H1 (cell line): Measurements from ENCODE around the gene KRABD2.

Experiments
- CTCF ChIA-PET: fragments of 300-600 bp; sonication (Branson Sonifier 250); formaldehyde crosslinking; loops from one replicate; lab custom pipeline; 2021; ENCODE audit not compliant: partially characterized antibody; lab: Charles Lee
- POLR2A ChIA-PET: fragments of 300-600 bp; sonication (Branson Sonifier 250); formaldehyde crosslinking; loops from one replicate; lab custom pipeline; 2021; ENCODE audit warnings: inconsistent platforms; ENCODE audit not compliant: partially characterized antibody; lab: Charles Lee
- DNase-seq, 2 experiments: peaks; one replicate each; pipeline versions ENCODE4 v3.0.0 to v3.0.0-alpha.2; 2010 to 2022; ENCODE audit warnings: low spot score in 2 of 2, low read depth in 1 of 2, mixed read lengths in 1 of 2
- FAIRE-seq: peaks from 2 replicates; lab custom pipeline; 2011; peaks lifted over from hg19 to GRCh38; lab: Jason Lieb, UNC
- H2AFZ ChIP-seq: 2 replicates; pipeline ENCODE4 v1.8.1; 2012; ENCODE audit warnings: low read length, inconsistent platforms
- H2AK5ac ChIP-seq: 2 replicates; pipeline ENCODE4 v1.6.1; 2013; ENCODE audit warnings: low read depth, low read length
- H2BK120ac ChIP-seq: replicated peaks from 2 replicates; pipeline ENCODE3; 2013; ENCODE audit warnings: low read depth, low read length, inconsistent platforms
- H2BK12ac ChIP-seq: 2 replicates; pipeline ENCODE4 v1.6.1; 2013; ENCODE audit warnings: low read depth, low read length
- H2BK15ac ChIP-seq: 2 replicates; pipeline ENCODE4 v1.6.1; 2013; ENCODE audit warnings: low read length
- H2BK20ac ChIP-seq: 2 replicates; pipeline ENCODE4 v1.6.1; 2013; ENCODE audit warnings: low read length
- H2BK5ac ChIP-seq: 2 replicates; pipeline ENCODE4 v1.6.1; 2013; ENCODE audit warnings: low read depth, low read length
- H3K14ac ChIP-seq: 2 replicates; pipeline ENCODE4 v1.6.1; 2013; ENCODE audit warnings: inconsistent platforms; ENCODE audit not compliant: insufficient read length
- H3K18ac ChIP-seq: 2 replicates; pipeline ENCODE4 v1.6.1; 2013; ENCODE audit warnings: low read length; ENCODE audit errors: extremely low read depth
- H3K23ac ChIP-seq: 2 replicates; pipeline ENCODE4 v1.6.1; 2013; ENCODE audit warnings: inconsistent platforms; ENCODE audit not compliant: insufficient read length
- H3K23me2 ChIP-seq: 2 replicates; pipeline ENCODE4 v1.6.1; 2013; ENCODE audit warnings: low read depth, low read length
- H3K27ac ChIP-seq: 2 replicates; pipeline ENCODE4 v1.6.1; 2011; ENCODE audit warnings: low read depth, low read length, inconsistent platforms
- H3K27me3 ChIP-seq, 4 experiments: replicated peaks in 1 of 4; 1 replicate in 1 of 4; 2 replicates in 3 of 4; pipeline versions ENCODE4 v1.6.1 to v1.8.1; 2011 to 2013; ENCODE audit warnings: low read length in 3 of 4, mild to moderate bottlenecking in 3 of 4, inconsistent platforms in 2 of 4, mixed read lengths in 2 of 4, moderate library complexity in 1 of 4; ENCODE audit not compliant: control insufficient read depth in 3 of 4, insufficient read depth in 3 of 4; ENCODE audit errors: extremely low read depth in 1 of 4
- H3K36me3 ChIP-seq, 4 experiments: 2 replicates each; pipeline versions ENCODE4 v1.6.1 to v1.8.1; 2011 to 2013; ENCODE audit warnings: mild to moderate bottlenecking in 4 of 4, low read length in 3 of 4, moderate library complexity in 2 of 4, control low read depth in 1 of 4, inconsistent platforms in 1 of 4; ENCODE audit not compliant: insufficient read depth in 4 of 4, control insufficient read depth in 2 of 4
- H3K4ac ChIP-seq: replicated peaks from 2 replicates; pipeline ENCODE3; 2013; ENCODE audit warnings: low read length, low read depth, mixed read lengths, inconsistent platforms; ENCODE audit not compliant: insufficient read length
- H3K4me1 ChIP-seq, 4 experiments: replicated peaks in 1 of 4; 1 replicate in 1 of 4; 2 replicates in 3 of 4; pipeline versions ENCODE4 v1.6.1 to v1.8.1; 2011 to 2013; ENCODE audit warnings: low read length in 3 of 4, inconsistent platforms in 2 of 4, mixed read lengths in 1 of 4; ENCODE audit not compliant: insufficient read depth in 4 of 4, control insufficient read depth in 3 of 4
- H3K4me2 ChIP-seq, 2 experiments: 2 replicates each; pipeline versions ENCODE4 v1.6.1 to v1.8.1; 2011 to 2013; ENCODE audit warnings: low read depth in 2 of 2, low read length in 2 of 2, control low read depth in 1 of 2, inconsistent platforms in 1 of 2, mild to moderate bottlenecking in 1 of 2; ENCODE audit not compliant: insufficient read depth in 1 of 2
- H3K4me3 ChIP-seq, 4 experiments: fragments of 200-600, 300-600 bp in 1 of 4; sonication (generic), shearing (Covaris generic), sonication (Bioruptor Twin) in 1 of 4; 2 replicates each; pipeline versions ENCODE4 v1.5.1 to v1.8.1; 2011 to 2016; ENCODE audit warnings: low read length in 4 of 4, low read depth in 3 of 4, control low read depth in 2 of 4, inconsistent platforms in 2 of 4, mild to moderate bottlenecking in 2 of 4, mixed read lengths in 1 of 4, moderate library complexity in 1 of 4; ENCODE audit not compliant: insufficient read depth in 2 of 4; ENCODE audit errors: extremely low read depth in 1 of 4
- H3K56ac ChIP-seq: replicated peaks from 2 replicates; pipeline ENCODE3; 2013; ENCODE audit warnings: low read depth, mild to moderate bottlenecking, mixed read lengths, low read length, inconsistent platforms; ENCODE audit not compliant: insufficient read length
- H3K79me1 ChIP-seq: 2 replicates; pipeline ENCODE4 v1.6.1; 2013; ENCODE audit warnings: low read depth, low read length, control low read depth
- H3K79me2 ChIP-seq, 2 experiments: 2 replicates each; pipeline versions ENCODE4 v1.6.1 to v1.8.1; 2012 to 2013; ENCODE audit warnings: low read length in 2 of 2, mild to moderate bottlenecking in 2 of 2, inconsistent platforms in 1 of 2; ENCODE audit not compliant: insufficient read depth in 2 of 2, control insufficient read depth in 1 of 2
- H3K9ac ChIP-seq, 4 experiments: replicated peaks in 1 of 4; 1 replicate in 1 of 4; 2 replicates in 3 of 4; pipeline versions ENCODE4 v1.6.1 to v1.8.1; 2011 to 2013; ENCODE audit warnings: low read depth in 3 of 4, low read length in 3 of 4, control low read depth in 2 of 4, mild to moderate bottlenecking in 2 of 4, moderate library complexity in 2 of 4, inconsistent platforms in 1 of 4; ENCODE audit errors: extremely low read depth in 1 of 4
- H3K9me3 ChIP-seq, 2 experiments: 2 replicates each; pipeline versions ENCODE4 v1.6.1 to v1.8.1; 2012 to 2013; ENCODE audit warnings: mild to moderate bottlenecking in 2 of 2, moderate library complexity in 2 of 2, control low read depth in 1 of 2, inconsistent platforms in 1 of 2, low read depth in 1 of 2, low read length in 1 of 2, mixed read lengths in 1 of 2; ENCODE audit not compliant: insufficient read depth in 2 of 2
- H4K20me1 ChIP-seq, 2 experiments: replicated peaks in 1 of 2; 2 replicates each; pipeline versions ENCODE3 to v1.8.1; 2011 to 2013; ENCODE audit warnings: inconsistent platforms in 2 of 2, low read length in 2 of 2, mild to moderate bottlenecking in 1 of 2; ENCODE audit not compliant: insufficient read depth in 2 of 2, control insufficient read depth in 1 of 2
- H4K5ac ChIP-seq: 2 replicates; pipeline ENCODE4 v1.6.1; 2013; ENCODE audit warnings: low read length, low read depth, mixed read lengths, inconsistent platforms; ENCODE audit not compliant: insufficient read length
- H4K8ac ChIP-seq: 2 replicates; pipeline ENCODE4 v1.8.0; 2013; ENCODE audit warnings: mild to moderate bottlenecking, moderate library complexity, low read length, inconsistent platforms; ENCODE audit not compliant: insufficient read depth; ENCODE audit errors: extremely low read depth
- H4K91ac ChIP-seq: replicated peaks from 2 replicates; pipeline ENCODE3; 2013; ENCODE audit warnings: low read length, mixed read lengths, inconsistent platforms; ENCODE audit not compliant: insufficient read length
- BACH1 ChIP-seq: IDR thresholded peaks from 2 replicates; pipeline ENCODE4 v1.6.1; 2012; ENCODE audit warnings: low read length, improper control_type of control experiment
- CBX5 ChIP-seq: fragments of 300-800, 300-1000 bp; sonication (generic); IDR thresholded peaks from 2 replicates; pipeline ENCODE4 v1.7.1; 2016; ENCODE audit warnings: antibody characterized with exemption, low read length, low read depth
- CBX8 ChIP-seq: fragments of 300-800, 300-1000 bp; sonication (generic); IDR thresholded peaks from 2 replicates; pipeline ENCODE4 v1.7.1; 2016; ENCODE audit warnings: low read depth, low read length, borderline replicate concordance
- CREB1 ChIP-seq: IDR thresholded peaks from 2 replicates; pipeline ENCODE4 v1.6.1; 2012; ENCODE audit warnings: inconsistent platforms
- KDM5A ChIP-seq: fragments of 200-600 bp; IDR thresholded peaks from 2 replicates; pipeline ENCODE4 v1.7.1; 2012; ENCODE audit warnings: mild to moderate bottlenecking, low read length, inconsistent platforms, mixed read lengths
- RAD21 ChIP-seq, 2 experiments: IDR thresholded peaks in 1 of 2; conservative IDR thresholded peaks in 1 of 2; 2 replicates each; pipeline ENCODE4 v1.6.1; 2011; ENCODE audit warnings: low read depth in 2 of 2, low read length in 2 of 2, improper control_type of control experiment in 1 of 2, inconsistent platforms in 1 of 2, mild to moderate bottlenecking in 1 of 2, moderate library complexity in 1 of 2
- RXRA ChIP-seq: IDR thresholded peaks from 2 replicates; pipeline ENCODE4 v1.6.1; 2011; ENCODE audit warnings: low read depth, mild to moderate bottlenecking, low read length, moderate library complexity; ENCODE audit not compliant: insufficient read depth
- TCF12 ChIP-seq: IDR thresholded peaks from 2 replicates; pipeline ENCODE4 v1.6.1; 2011; ENCODE audit warnings: low read depth, mild to moderate bottlenecking, low read length
- WGBS, 2 experiments: shearing (Covaris generic) in 1 of 2; methylation state at CpG; one replicate each; pipeline versions ENCODE4 v1.1.6 to v1.1.7; 2013 to 2015; ENCODE audit warnings: low lambda C conversion rate in 2 of 2, mixed read lengths in 2 of 2, inconsistent platforms in 1 of 2, low coverage in 1 of 2, missing lambda C conversion rate in 1 of 2; ENCODE audit not compliant: insufficient replicate concordance in 2 of 2, insufficient coverage in 1 of 2, insufficient read length in 1 of 2; ENCODE audit errors: extremely low coverage in 1 of 2, missing lambda C conversion rate in 1 of 2; 5-methylcytosine and 5-hydroxymethylcytosine counted together
- TF ChIP-seq, protein P1 (sequence below): IDR thresholded peaks from 2 replicates; pipeline ENCODE4 v1.6.1; 2012; ENCODE audit warnings: inconsistent platforms

The KRABD2 gene

DNA sequence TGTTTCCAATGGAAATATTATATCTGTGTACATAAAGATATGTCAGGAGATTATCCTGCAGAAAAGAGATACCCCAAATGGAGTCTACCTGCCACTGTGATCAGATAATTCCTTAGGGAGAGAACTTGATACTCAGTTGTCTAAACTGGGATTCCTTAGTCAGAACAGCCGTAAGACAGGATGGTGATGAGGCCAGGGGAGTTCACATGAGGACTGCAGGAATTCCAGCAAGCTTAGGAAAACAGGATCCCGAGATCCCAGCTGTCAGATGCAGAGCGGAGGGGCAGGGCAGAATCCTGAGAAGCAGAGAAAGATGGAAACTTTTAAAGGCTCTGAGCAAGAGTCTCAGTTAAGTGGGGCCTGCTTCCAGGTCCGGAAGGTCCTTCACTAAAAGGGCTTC is 4.7 kb downstream of the KRABD2 start:
- Histone ChIP-seq H3K4ac (no peak overlapping the region), H3K4me2 (no peak overlapping the region), H3K79me2 (peaks cover 0 to 3% of the 10 kb centered on the region in 2 experiments; a peak in 1 of 4 replicates), H3K14ac (no peak overlapping the region), H3K9me3 (no peaks in the 10 kb centered on the region; a peak in 1 of 4 replicates), H2BK20ac (no peak overlapping the region), H2BK120ac (no peak overlapping the region), H4K20me1 (no peaks in the 10 kb centered on the region), H3K9ac (no peak overlapping the region), H2BK12ac (no peak overlapping the region), H3K18ac (no peak overlapping the region), H3K79me1 (no peaks in the 10 kb centered on the region), H3K4me3 (no peak overlapping the region), H3K23ac (no peak overlapping the region), H3K27me3 (no peaks in the 10 kb centered on the region), H3K23me2 (peaks cover 7% of the 10 kb centered on the region), H2BK5ac (no peak overlapping the region), H2BK15ac (no peak overlapping the region), H2AFZ (no peak overlapping the region), H3K56ac (no peak overlapping the region), H3K4me1 (peaks cover 0 to 7% (median 0%) of the 10 kb centered on the region in 4 experiments; a peak in 4 of 7 replicates), H4K91ac (no peak overlapping the region), H3K27ac (no peak overlapping the region), H3K36me3 (peaks cover 10 to 27% (median 18%) of the 10 kb centered on the region in 4 experiments), H4K5ac (no peak overlapping the region), H2AK5ac (no peak overlapping the region), H4K8ac (no peak overlapping the region)
- TF ChIP-seq RAD21 (IDR thresholded peaks at IDR 0.05 in 1 of 2, conservative IDR thresholded peaks at IDR 0.05 in 1 of 2; ENCODE audit: low read depth in 2 of 2, low read length in 2 of 2) (no peak), TCF12 (no peak), CREB1 (no peak), RXRA (no peak), CBX5 (no peak), KDM5A (no peak), CBX8 (no peak), BACH1 (no peak)
- TF ChIP-seq, protein P1, sequence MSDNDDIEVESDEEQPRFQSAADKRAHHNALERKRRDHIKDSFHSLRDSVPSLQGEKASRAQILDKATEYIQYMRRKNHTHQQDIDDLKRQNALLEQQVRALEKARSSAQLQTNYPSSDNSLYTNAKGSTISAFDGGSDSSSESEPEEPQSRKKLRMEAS = no peak
- FAIRE-seq (no peak), DNase-seq (no peak)
- 87% methylated on average over 4 of the region's 4 CpGs; no CpG with 5 or more reads in 1 of the 2 experiments for WGBS, 2 experiments
- ChIA-PET POLR2A (interaction anchor here (1.4 kb wide), 1 partner anchor 10 kb away, joined by 8 read pairs; no protein-coding TSS in a partner anchor), CTCF (no interaction called here)
